NB4 (cell line): ENCODE measurements around the gene NME2.

ENCODE experiments used
- DNase-seq: peaks from one replicate; pipeline ENCODE4 v3.0.0; 2010; ENCODE audit warnings: low read depth
- H3K4me3 ChIP-seq: one replicate; pipeline ENCODE4 v1.5.1; 2011; ENCODE audit warnings: mild to moderate bottlenecking, low read depth, low read length, moderate library complexity
- CTCF ChIP-seq: IDR thresholded peaks from one replicate; pipeline ENCODE4 v1.5.1; 2012; ENCODE audit warnings: low read depth, low read length
- MAX ChIP-seq: IDR thresholded peaks from 2 replicates; pipeline ENCODE4 v1.6.1; 2011; ENCODE audit warnings: low read depth, low read length
- MYC ChIP-seq: IDR thresholded peaks from 2 replicates; pipeline ENCODE4 v1.6.1; 2011; ENCODE audit warnings: low read depth, low read length
- POLR2A ChIP-seq: IDR thresholded peaks from 2 replicates; pipeline ENCODE4 v1.6.1; 2011; ENCODE audit warnings: mild to moderate bottlenecking; ENCODE audit not compliant: insufficient read length; ENCODE audit errors: extremely low read depth

NME2 gene

GRCh38 chr17:51159604-51160003 lies 6.6 kb upstream of the NME2 start:
- no peak overlapping the region for H3K4me3 ChIP-seq
- DNase-seq = no peak
- no peak for TF ChIP-seq CTCF
- no peak for TF ChIP-seq POLR2A
- no peak for TF ChIP-seq MAX
- no peak for TF ChIP-seq MYC

- H3K4me3 ChIP-seq = no peak overlapping the region
- DNase-seq = no peak
- TF ChIP-seq MYC (no peak), CTCF (no peak), POLR2A (no peak), MAX (no peak)
These were observed 4.7 kb upstream of the NME2 start for GRCh38 chr17:51161541-51161940.

GRCh38 chr17:51164911-51165679 lies 1.1 kb upstream of the NME2 start:
- DNase-seq = peak; percentile 36
- peak overlapping the region; percentile 72 for H3K4me3 ChIP-seq
- TF ChIP-seq MAX (no peak), POLR2A (no peak), CTCF (no peak), MYC (no peak)

GRCh38 chr17:51165680-51166197 lies 472 bp upstream of the NME2 start:
- no peak for DNase-seq
- peak overlapping the region; percentile 72 for H3K4me3 ChIP-seq
- TF ChIP-seq POLR2A (no peak), CTCF (no peak), MYC (no peak), MAX (no peak)

GRCh38 chr17:51166987-51167931 lies 1.0 kb downstream of the NME2 start:
- TF ChIP-seq MAX (no peak), MYC (no peak), POLR2A (peak; percentile 21), CTCF (peak; percentile 74)
- peak overlapping the region; percentile 89 for H3K4me3 ChIP-seq
- DNase-seq = peak; percentile 77
